Calu3 (cell line): ENCODE data around the gene DCC. TPM values are rescaled to one million over a fixed set of nuclear protein-coding genes. Genes with fewer than 3 reads are reported as not detected.

Experiments
- BruUV-seq: library from RNA; stranded (reverse); fragments of 400-500 nt; replicated peaks from 2 replicates; lab custom pipeline; 2021; lab: Mats Ljungman, UMichigan
- CTCF ChIA-PET: fragments of 300-600 bp; sonication (Branson Sonifier 250); formaldehyde crosslinking; loops from one replicate; lab custom pipeline; 2022; ENCODE audit warnings: antibody characterized with exemption; lab: Charles Lee
- DNase-seq: peaks from one replicate; pipeline ENCODE4 v3.0.0; 2022
- H3K27ac Mint-ChIP-seq: one replicate; pipeline ENCODE4 v1.8.0; 2022; ENCODE audit warnings: mixed read lengths; ENCODE audit not compliant: unreplicated experiment
- H3K27me3 Mint-ChIP-seq: one replicate; pipeline ENCODE4 v1.8.0; 2022; ENCODE audit warnings: mixed read lengths; ENCODE audit not compliant: unreplicated experiment
- H3K36me3 Mint-ChIP-seq: one replicate; pipeline ENCODE4 v1.8.0; 2022; ENCODE audit warnings: mild to moderate bottlenecking, moderate library complexity, mixed read lengths; ENCODE audit not compliant: insufficient read depth, unreplicated experiment
- H3K4me1 Mint-ChIP-seq: one replicate; pipeline ENCODE4 v1.8.0; 2022; ENCODE audit warnings: mild to moderate bottlenecking, low read depth, mixed read lengths; ENCODE audit not compliant: unreplicated experiment
- H3K4me3 Mint-ChIP-seq: one replicate; pipeline ENCODE4 v1.8.0; 2022; ENCODE audit warnings: mild to moderate bottlenecking, low read depth, moderate library complexity, mixed read lengths; ENCODE audit not compliant: unreplicated experiment
- H3K9me3 Mint-ChIP-seq: one replicate; pipeline ENCODE4 v1.8.0; 2022; ENCODE audit warnings: low read depth, mixed read lengths; ENCODE audit not compliant: unreplicated experiment
- intact Hi-C: fragments of 100-400 bp; cut with micrococcal nuclease; formaldehyde crosslinking; loops from one replicate; pipeline ENCODE4 v1.10.0; 2022; ENCODE audit not compliant: unreplicated experiment
- total RNA-seq: library from RNA; stranded (reverse); gene quantifications from 2 replicates; pipeline ENCODE4 v1.2.3, GENCODE V29; 2022
- TF ChIP-seq, protein P1 (sequence below): fragments of 200-600 bp; IDR thresholded peaks from one replicate; pipeline ENCODE4 v1.8.0; 2022; ENCODE audit warnings: antibody characterized with exemption; ENCODE audit not compliant: unreplicated experiment

The DCC gene
- total RNA-seq, 1 experiment from 2014 or later, result not detected

GRCh38 chr18:52610451-52611115 is 270.6 kb downstream of the DCC start:
- Mint-ChIP-seq H3K36me3 (no peaks in the 10 kb centered on the region), H3K9me3 (no peaks in the 10 kb centered on the region), H3K4me3 (no peak overlapping the region), H3K27me3 (peaks cover 37% of the 10 kb centered on the region), H3K4me1 (no peaks in the 10 kb centered on the region), H3K27ac (no peak overlapping the region)
- intact Hi-C loops, result no loop called here
- TF ChIP-seq, protein P1, sequence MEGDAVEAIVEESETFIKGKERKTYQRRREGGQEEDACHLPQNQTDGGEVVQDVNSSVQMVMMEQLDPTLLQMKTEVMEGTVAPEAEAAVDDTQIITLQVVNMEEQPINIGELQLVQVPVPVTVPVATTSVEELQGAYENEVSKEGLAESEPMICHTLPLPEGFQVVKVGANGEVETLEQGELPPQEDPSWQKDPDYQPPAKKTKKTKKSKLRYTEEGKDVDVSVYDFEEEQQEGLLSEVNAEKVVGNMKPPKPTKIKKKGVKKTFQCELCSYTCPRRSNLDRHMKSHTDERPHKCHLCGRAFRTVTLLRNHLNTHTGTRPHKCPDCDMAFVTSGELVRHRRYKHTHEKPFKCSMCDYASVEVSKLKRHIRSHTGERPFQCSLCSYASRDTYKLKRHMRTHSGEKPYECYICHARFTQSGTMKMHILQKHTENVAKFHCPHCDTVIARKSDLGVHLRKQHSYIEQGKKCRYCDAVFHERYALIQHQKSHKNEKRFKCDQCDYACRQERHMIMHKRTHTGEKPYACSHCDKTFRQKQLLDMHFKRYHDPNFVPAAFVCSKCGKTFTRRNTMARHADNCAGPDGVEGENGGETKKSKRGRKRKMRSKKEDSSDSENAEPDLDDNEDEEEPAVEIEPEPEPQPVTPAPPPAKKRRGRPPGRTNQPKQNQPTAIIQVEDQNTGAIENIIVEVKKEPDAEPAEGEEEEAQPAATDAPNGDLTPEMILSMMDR, result no peak
- CTCF ChIA-PET, result no interaction called here
- no TSS peak for BruUV-seq
- no peak for DNase-seq

GRCh38 chr18:52612406-52612805 is 272.4 kb downstream of the DCC start:
- BruUV-seq, result no TSS peak

GRCh38 chr18:52615321-52615720 is 275.3 kb downstream of the DCC start:
- Mint-ChIP-seq H3K27me3 (peaks cover 31% of the 10 kb centered on the region), H3K4me3 (no peak overlapping the region), H3K36me3 (no peaks in the 10 kb centered on the region), H3K27ac (no peak overlapping the region), H3K9me3 (peaks cover 4% of the 10 kb centered on the region), H3K4me1 (no peaks in the 10 kb centered on the region)
- intact Hi-C loops, result no loop called here
- CTCF ChIA-PET, result no interaction called here
- TF ChIP-seq, protein P1, result no peak
- DNase-seq, result no peak
- BruUV-seq, result no TSS peak

More at GRCh38 chr18:52612406-52612805, 272.4 kb downstream of the DCC start:
- TF ChIP-seq, protein P1, result no peak
- no peaks in the 10 kb centered on the region for H3K4me1 Mint-ChIP-seq
- H3K27ac Mint-ChIP-seq, result no peak overlapping the region
- no peaks in the 10 kb centered on the region for H3K36me3 Mint-ChIP-seq
- no peak for DNase-seq
- CTCF ChIA-PET, result no interaction called here
- H3K27me3 Mint-ChIP-seq, result peaks cover 47% of the 10 kb centered on the region
- H3K4me3 Mint-ChIP-seq, result no peak overlapping the region
- intact Hi-C loops, result no loop called here
- H3K9me3 Mint-ChIP-seq, result peaks cover 4% of the 10 kb centered on the region

DNA sequence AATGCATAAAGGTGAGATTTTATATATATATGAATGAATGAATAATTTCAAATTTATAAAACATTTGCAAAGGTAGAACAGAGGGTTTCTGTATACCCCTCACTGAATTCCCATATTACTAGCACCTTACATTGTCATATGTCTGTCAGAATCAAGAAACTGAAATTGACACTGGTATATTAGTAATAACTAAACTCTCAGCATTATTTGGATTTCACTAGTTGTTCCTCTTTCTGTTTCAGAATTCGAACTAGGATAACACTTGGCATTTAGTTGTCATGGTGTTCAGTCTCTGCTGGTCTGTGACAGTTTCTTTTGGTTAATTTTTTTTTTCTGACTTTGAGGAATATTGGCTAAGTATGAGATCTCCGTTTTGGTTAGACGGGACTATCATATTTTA is 275.9 kb downstream of the DCC start:
- no peak overlapping the region for H3K4me3 Mint-ChIP-seq
- BruUV-seq, result no TSS peak
- peaks cover 31% of the 10 kb centered on the region for H3K27me3 Mint-ChIP-seq
- TF ChIP-seq, protein P1, result no peak
- intact Hi-C loops, result no loop called here
- peaks cover 4% of the 10 kb centered on the region for H3K9me3 Mint-ChIP-seq
- CTCF ChIA-PET, result no interaction called here
- no peaks in the 10 kb centered on the region for H3K4me1 Mint-ChIP-seq
- no peak for DNase-seq
- H3K36me3 Mint-ChIP-seq, result no peaks in the 10 kb centered on the region
- H3K27ac Mint-ChIP-seq, result no peak overlapping the region
